Measurements from ENCODE around the gene CPNE7.

Gene CPNE7

GRCh38 chr16:89642574-89642973, 67.0 kb downstream of the CPNE7 start:
- TF ChIP-seq TAF1 (IDR thresholded peaks at IDR 0.05; ENCODE audit: borderline replicate concordance, insufficient read depth, low read length) = no peak
- no peak for TF ChIP-seq POLR2AphosphoS5 (IDR thresholded peaks at IDR 0.05; ENCODE audit: low read depth, low read length)
- TF ChIP-seq FOXP2 (optimal IDR thresholded peaks at IDR 0.05; ENCODE audit: borderline replicate concordance, extremely low read depth, extremely low read length, insufficient read depth) = no peak
- no peak for TF ChIP-seq SIN3A (IDR thresholded peaks at IDR 0.05; ENCODE audit: borderline replicate concordance, insufficient read depth, low read length)
- TF ChIP-seq REST (IDR thresholded peaks at IDR 0.05; ENCODE audit: insufficient read depth in 1 of 2, low read depth in 2 of 2, low read length in 2 of 2) = no peak

- TF ChIP-seq POLR2AphosphoS5 (IDR thresholded peaks at IDR 0.05; ENCODE audit: low read depth, low read length) (no peak), SIN3A (IDR thresholded peaks at IDR 0.05; ENCODE audit: borderline replicate concordance, insufficient read depth, low read length) (no peak), FOXP2 (optimal IDR thresholded peaks at IDR 0.05; ENCODE audit: borderline replicate concordance, extremely low read depth, extremely low read length, insufficient read depth) (no peak), TAF1 (IDR thresholded peaks at IDR 0.05; ENCODE audit: borderline replicate concordance, insufficient read depth, low read length) (no peak), REST (IDR thresholded peaks at IDR 0.05; ENCODE audit: insufficient read depth in 1 of 2, low read depth in 2 of 2, low read length in 2 of 2) (no peak)
Measured at GRCh38 chr16:89643769-89644300, 68.3 kb downstream of the CPNE7 start.

- no peak for TF ChIP-seq TAF1 (IDR thresholded peaks at IDR 0.05; ENCODE audit: borderline replicate concordance, insufficient read depth, low read length)
- no peak for TF ChIP-seq REST (IDR thresholded peaks at IDR 0.05; ENCODE audit: insufficient read depth in 1 of 2, low read depth in 2 of 2, low read length in 2 of 2)
- no peak for TF ChIP-seq SIN3A (IDR thresholded peaks at IDR 0.05; ENCODE audit: borderline replicate concordance, insufficient read depth, low read length)
- no peak for TF ChIP-seq POLR2AphosphoS5 (IDR thresholded peaks at IDR 0.05; ENCODE audit: low read depth, low read length)
Measured at GRCh38 chr16:89645122-89645521, 69.6 kb downstream of the CPNE7 start.

GRCh38 chr16:89646270-89646669, 70.7 kb downstream of the CPNE7 start:
- TF ChIP-seq SIN3A (IDR thresholded peaks at IDR 0.05; ENCODE audit: borderline replicate concordance, insufficient read depth, low read length) = no peak
- TF ChIP-seq TAF1 (IDR thresholded peaks at IDR 0.05; ENCODE audit: borderline replicate concordance, insufficient read depth, low read length) = no peak
- TF ChIP-seq REST (IDR thresholded peaks at IDR 0.05; ENCODE audit: insufficient read depth in 1 of 2, low read depth in 2 of 2, low read length in 2 of 2) = no peak
- TF ChIP-seq POLR2AphosphoS5 (IDR thresholded peaks at IDR 0.05; ENCODE audit: low read depth, low read length) = no peak
- TF ChIP-seq FOXP2 (optimal IDR thresholded peaks at IDR 0.05; ENCODE audit: borderline replicate concordance, extremely low read depth, extremely low read length, insufficient read depth) = no peak

Measured in PFSK-1 (cell line).